Endothelial cell of umbilical vein (primary cell): ENCODE data around the gene ALDOA. TPM values are rescaled to one million over a fixed set of nuclear protein-coding genes. Genes with fewer than 3 reads are reported as not detected.

ENCODE experiments used
- BruUV-seq: library from RNA; stranded (reverse); fragments of 400-500 nt; replicated peaks from 2 replicates; lab custom pipeline; 2021; lab: Mats Ljungman, UMichigan
- CTCF ChIA-PET: fragments of 300-600, 350-600 bp; sonication (Branson Sonifier 250); formaldehyde crosslinking; loops from one replicate; lab custom pipeline; 2021; ENCODE audit warnings: antibody characterized with exemption, inconsistent platforms; lab: Charles Lee
- POLR2A ChIA-PET: fragments of 300-600, 350-600 bp; sonication (Branson Sonifier 250); formaldehyde crosslinking; loops from one replicate; lab custom pipeline; 2021; ENCODE audit warnings: antibody characterized with exemption, inconsistent platforms; lab: Charles Lee
- DNase-seq: peaks from one replicate; pipeline ENCODE4 v3.0.0-alpha.2; 2011; ENCODE audit warnings: low read depth, low spot score
- FAIRE-seq: peaks from 2 replicates; lab custom pipeline; 2011; peaks lifted over from hg19 to GRCh38; lab: Jason Lieb, UNC
- H2AFZ ChIP-seq: 2 replicates; pipeline ENCODE4 v1.6.0; 2012; ENCODE audit warnings: low read depth, low read length, control low read depth, inconsistent platforms
- H3K27ac ChIP-seq: 2 replicates; pipeline ENCODE4 v1.5.1; 2011; ENCODE audit warnings: low read depth, mild to moderate bottlenecking, control low read depth, low read length, moderate library complexity; ENCODE audit not compliant: insufficient read depth
- H3K27me3 ChIP-seq, 2 experiments: 2 replicates each; pipeline versions ENCODE4 v1.6.0 to v1.6.1; 2011; ENCODE audit warnings: low read length in 2 of 2, mixed read lengths in 1 of 2; ENCODE audit not compliant: control insufficient read depth in 2 of 2, insufficient read depth in 2 of 2
- H3K36me3 ChIP-seq, 2 experiments: 2 replicates in 1 of 2; 3 replicates in 1 of 2; pipeline ENCODE4 v1.5.1; 2011; ENCODE audit warnings: low read length in 2 of 2, mild to moderate bottlenecking in 1 of 2, moderate library complexity in 1 of 2; ENCODE audit not compliant: control insufficient read depth in 2 of 2, insufficient read depth in 2 of 2; ENCODE audit errors: extremely low read depth in 1 of 2
- H3K4me1 ChIP-seq: 3 replicates; pipeline ENCODE4 v1.5.1; 2011; ENCODE audit warnings: mild to moderate bottlenecking, low read length; ENCODE audit not compliant: control insufficient read depth, insufficient read depth; ENCODE audit errors: extremely low read depth
- H3K4me2 ChIP-seq: 2 replicates; pipeline ENCODE4 v1.6.1; 2011; ENCODE audit warnings: low read length, control low read depth, mixed read lengths; ENCODE audit not compliant: insufficient read depth
- H3K4me3 ChIP-seq, 3 experiments: fragments of 200-600 bp in 1 of 3; sonication (generic), shearing (Covaris generic) in 1 of 3; replicated peaks in 1 of 3; 2 replicates each; pipeline ENCODE4 v1.5.1; 2011 to 2016; ENCODE audit warnings: control low read depth in 3 of 3, low read length in 3 of 3, mild to moderate bottlenecking in 2 of 3, inconsistent platforms in 1 of 3, low read depth in 1 of 3, moderate library complexity in 1 of 3; ENCODE audit not compliant: insufficient read depth in 1 of 3
- H3K79me2 ChIP-seq: 2 replicates; pipeline ENCODE4 v1.6.0; 2012; ENCODE audit warnings: low read length, inconsistent platforms; ENCODE audit not compliant: control insufficient read depth, insufficient read depth
- H3K9ac ChIP-seq: replicated peaks from 2 replicates; pipeline ENCODE3; 2011; ENCODE audit warnings: low read length, control low read depth; ENCODE audit not compliant: insufficient read depth; ENCODE audit errors: extremely low read depth
- H3K9me1 ChIP-seq: replicated peaks from 3 replicates; pipeline ENCODE4 v1.6.0; 2011; ENCODE audit warnings: mild to moderate bottlenecking, low read length; ENCODE audit not compliant: control insufficient read depth, insufficient read depth; ENCODE audit errors: extremely low read depth
- H3K9me3 ChIP-seq: replicated peaks from 2 replicates; pipeline ENCODE4 v1.5.1; 2012; ENCODE audit warnings: low read length, inconsistent platforms; ENCODE audit not compliant: control insufficient read depth, insufficient read depth
- H4K20me1 ChIP-seq: replicated peaks from 2 replicates; pipeline ENCODE3; 2011; ENCODE audit warnings: mild to moderate bottlenecking, low read length; ENCODE audit not compliant: control insufficient read depth, insufficient read depth; ENCODE audit errors: extremely low read depth
- EZH2 ChIP-seq: IDR thresholded peaks from 2 replicates; pipeline ENCODE4 v1.6.1; 2012; ENCODE audit warnings: borderline replicate concordance, low read depth, mild to moderate bottlenecking, moderate library complexity, low read length, inconsistent platforms; ENCODE audit not compliant: severe bottlenecking
- FOS ChIP-seq: IDR thresholded peaks from 2 replicates; pipeline ENCODE4 v1.6.1; 2011; ENCODE audit warnings: mild to moderate bottlenecking, low read length, moderate library complexity, borderline replicate concordance; ENCODE audit not compliant: insufficient read depth
- GATA2 ChIP-seq: IDR thresholded peaks from 2 replicates; pipeline ENCODE4 v1.7.0; 2011; ENCODE audit warnings: low read depth, mild to moderate bottlenecking, moderate library complexity, mixed read lengths, low read length; ENCODE audit not compliant: insufficient read length, insufficient read depth
- JUN ChIP-seq: IDR thresholded peaks from 2 replicates; pipeline ENCODE4 v1.6.1; 2011; ENCODE audit warnings: borderline replicate concordance, low read depth; ENCODE audit not compliant: insufficient read length, insufficient read depth
- MYC ChIP-seq: IDR thresholded peaks from one replicate; pipeline ENCODE4 v1.6.1; 2011; ENCODE audit warnings: mild to moderate bottlenecking, low read depth, low read length
- POLR2A ChIP-seq: IDR thresholded peaks from 2 replicates; pipeline ENCODE4 v1.6.1; 2012; ENCODE audit warnings: low read depth, mild to moderate bottlenecking, control low read depth, low read length
- POLR2AphosphoS5 ChIP-seq: IDR thresholded peaks from 2 replicates; pipeline ENCODE4 v1.6.1; 2012; ENCODE audit warnings: low read depth, mild to moderate bottlenecking, control low read depth, low read length, moderate library complexity; ENCODE audit not compliant: insufficient read depth
- dilution Hi-C: fragments of 300-500 bp; cut with MboI; formaldehyde crosslinking; loops from one replicate; pipeline ENCODE4 v1.15.0; 2019; ENCODE audit warnings: low sequenced_read_pairs; ENCODE audit not compliant: extremely low pct_ligation_motif_present
- intact Hi-C: fragments of 100-400 bp; cut with micrococcal nuclease; formaldehyde crosslinking; loops from one replicate; pipeline ENCODE4 v1.10.0; 2022
- polyA plus RNA-seq, 4 experiments: library from polyadenylated mRNA; depleted of rRNA in 3 of 4; stranded (reverse) in 3 of 4; unstranded in 1 of 4; fragments of >200 nt; gene quantifications; 2 replicates each; pipeline versions ENCODE4 v1.2.1 to v1.2.3, GENCODE V29; 2011 to 2012; ENCODE audit warnings: missing spikeins in 1 of 4
- total RNA-seq: library from RNA; stranded (reverse); gene quantifications from 2 replicates; pipeline ENCODE4 v1.2.3, GENCODE V29; 2021
- TF ChIP-seq, protein P1 (sequence below), 2 donors: IDR thresholded peaks; 1 replicate in 1 of 2; 2 replicates in 1 of 2; pipeline ENCODE4 v1.5.1; 2011; ENCODE audit warnings: low read length in 2 of 2, mild to moderate bottlenecking in 2 of 2, moderate library complexity in 2 of 2, control low read depth in 1 of 2, inconsistent platforms in 1 of 2, low read depth in 1 of 2; ENCODE audit not compliant: insufficient read depth in 1 of 2; ENCODE audit errors: extremely low read depth in 1 of 2
- TF ChIP-seq, protein P2 (sequence below): IDR thresholded peaks from 2 replicates; pipeline ENCODE4 v1.6.1; 2011; ENCODE audit not compliant: insufficient read depth, insufficient read length

The ALDOA gene
- total and polyA plus RNA-seq, 2 donors (not counting 3 experiments of a cell fraction or from before 2014, with no cell fraction given) = 871 to 1,114 TPM

GRCh38 chr16:30085820-30086219 lies 20.3 kb downstream of the ALDOA start:
- TF ChIP-seq, protein P1, sequence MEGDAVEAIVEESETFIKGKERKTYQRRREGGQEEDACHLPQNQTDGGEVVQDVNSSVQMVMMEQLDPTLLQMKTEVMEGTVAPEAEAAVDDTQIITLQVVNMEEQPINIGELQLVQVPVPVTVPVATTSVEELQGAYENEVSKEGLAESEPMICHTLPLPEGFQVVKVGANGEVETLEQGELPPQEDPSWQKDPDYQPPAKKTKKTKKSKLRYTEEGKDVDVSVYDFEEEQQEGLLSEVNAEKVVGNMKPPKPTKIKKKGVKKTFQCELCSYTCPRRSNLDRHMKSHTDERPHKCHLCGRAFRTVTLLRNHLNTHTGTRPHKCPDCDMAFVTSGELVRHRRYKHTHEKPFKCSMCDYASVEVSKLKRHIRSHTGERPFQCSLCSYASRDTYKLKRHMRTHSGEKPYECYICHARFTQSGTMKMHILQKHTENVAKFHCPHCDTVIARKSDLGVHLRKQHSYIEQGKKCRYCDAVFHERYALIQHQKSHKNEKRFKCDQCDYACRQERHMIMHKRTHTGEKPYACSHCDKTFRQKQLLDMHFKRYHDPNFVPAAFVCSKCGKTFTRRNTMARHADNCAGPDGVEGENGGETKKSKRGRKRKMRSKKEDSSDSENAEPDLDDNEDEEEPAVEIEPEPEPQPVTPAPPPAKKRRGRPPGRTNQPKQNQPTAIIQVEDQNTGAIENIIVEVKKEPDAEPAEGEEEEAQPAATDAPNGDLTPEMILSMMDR (IDR thresholded peaks at IDR 0.05; ENCODE audit: extremely low read depth in 1 of 2, insufficient read depth in 1 of 2, low read depth in 1 of 2, low read length in 2 of 2) = no peak
- TF ChIP-seq, protein P2, sequence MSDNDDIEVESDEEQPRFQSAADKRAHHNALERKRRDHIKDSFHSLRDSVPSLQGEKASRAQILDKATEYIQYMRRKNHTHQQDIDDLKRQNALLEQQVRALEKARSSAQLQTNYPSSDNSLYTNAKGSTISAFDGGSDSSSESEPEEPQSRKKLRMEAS = no peak
- no peak for TF ChIP-seq EZH2
- TF ChIP-seq POLR2A = no peak
- TF ChIP-seq FOS = no peak
- no peak for TF ChIP-seq GATA2
- TF ChIP-seq MYC = no peak
- TF ChIP-seq POLR2AphosphoS5 = no peak
- TF ChIP-seq JUN = no peak
- no TSS peak for BruUV-seq
- no peaks in the 10 kb centered on the region for H3K9me3 ChIP-seq

More at GRCh38 chr16:30085820-30086219, 20.3 kb downstream of the ALDOA start:
- no peak for FAIRE-seq
- H3K36me3 ChIP-seq = peaks cover 13 to 34% of the 10 kb centered on the region in 2 experiments
- POLR2A ChIA-PET = no interaction called here
- H3K27ac ChIP-seq = no peak overlapping the region
- H3K79me2 ChIP-seq = peaks cover 4% of the 10 kb centered on the region
- dilution Hi-C loops (no loop called here), intact Hi-C loops (no loop called here)
- no peak for DNase-seq
- H3K9me1 ChIP-seq = no peaks in the 10 kb centered on the region
- CTCF ChIA-PET = no interaction called here
- no peak overlapping the region for H2AFZ ChIP-seq
- H3K4me1 ChIP-seq = peaks cover 3% of the 10 kb centered on the region
- no peak overlapping the region for H3K9ac ChIP-seq
- no peaks in the 10 kb centered on the region for H4K20me1 ChIP-seq
- H3K27me3 ChIP-seq = no peaks in the 10 kb centered on the region
- no peak overlapping the region for H3K4me3 ChIP-seq
- no peak overlapping the region for H3K4me2 ChIP-seq
